GM23338 (cell line): ENCODE results near the gene FLNA.

Experiments
- CREB1 ChIP-seq: fragments of 250-450 bp; sonication (Bioruptor Pico); IDR thresholded peaks from 2 replicates; pipeline ENCODE4 v1.5.0; 2020; ENCODE audit warnings: low read depth, mild to moderate bottlenecking, moderate library complexity
- EZH2 ChIP-seq: fragments of 200-600 bp; sonication (generic); IDR thresholded peaks from one replicate; pipeline ENCODE4 v1.8.0; 2017; ENCODE audit warnings: antibody characterized with exemption, mild to moderate bottlenecking, low read depth; ENCODE audit not compliant: unreplicated experiment
- EZH2phosphoT487 ChIP-seq: fragments of 200-600 bp; sonication (generic); IDR thresholded peaks from one replicate; pipeline ENCODE4 v1.8.1; 2018; ENCODE audit warnings: antibody characterized with exemption; ENCODE audit not compliant: unreplicated experiment
- JUNB ChIP-seq: IDR thresholded peaks from one replicate; pipeline ENCODE4 v1.6.1; 2016; ENCODE audit warnings: antibody characterized with exemption; ENCODE audit not compliant: unreplicated experiment
- NANOG ChIP-seq: IDR thresholded peaks from 2 replicates; pipeline ENCODE4 v1.6.1; 2016; ENCODE audit warnings: antibody characterized with exemption, borderline replicate concordance
- POLR2AphosphoS5 ChIP-seq: IDR thresholded peaks from 2 replicates; pipeline ENCODE4 v1.6.1; 2016; ENCODE audit warnings: antibody characterized with exemption, low read depth
- ZNF114 ChIP-seq: fragments of 250-450 bp; sonication (Bioruptor Pico); IDR thresholded peaks from 2 replicates; pipeline ENCODE4 v1.5.0; 2020; ENCODE audit warnings: mild to moderate bottlenecking, moderate library complexity
- ZNF331 ChIP-seq: fragments of 250-450 bp; sonication (Bioruptor Pico); IDR thresholded peaks from 2 replicates; pipeline ENCODE4 v1.5.0; 2020; ENCODE audit warnings: low read depth, mild to moderate bottlenecking, moderate library complexity
- TF ChIP-seq, protein P1 (sequence below), 2 experiments: fragments of 200-600 bp in 1 of 2; sonication (generic) in 1 of 2; conservative IDR thresholded peaks; 2 replicates each; pipeline versions ENCODE4 v1.5.1 to v1.6.1; 2016 to 2017; ENCODE audit warnings: antibody characterized with exemption in 2 of 2, low read depth in 2 of 2, mild to moderate bottlenecking in 2 of 2, moderate library complexity in 1 of 2
- TF ChIP-seq, protein P2 (sequence below): IDR thresholded peaks from one replicate; pipeline ENCODE4 v1.6.1; 2018; ENCODE audit warnings: antibody characterized with exemption; ENCODE audit not compliant: unreplicated experiment
- TF ChIP-seq, protein P3 (sequence below): IDR thresholded peaks from 2 replicates; pipeline ENCODE4 v1.6.1; 2016; ENCODE audit warnings: antibody characterized with exemption

DNA sequence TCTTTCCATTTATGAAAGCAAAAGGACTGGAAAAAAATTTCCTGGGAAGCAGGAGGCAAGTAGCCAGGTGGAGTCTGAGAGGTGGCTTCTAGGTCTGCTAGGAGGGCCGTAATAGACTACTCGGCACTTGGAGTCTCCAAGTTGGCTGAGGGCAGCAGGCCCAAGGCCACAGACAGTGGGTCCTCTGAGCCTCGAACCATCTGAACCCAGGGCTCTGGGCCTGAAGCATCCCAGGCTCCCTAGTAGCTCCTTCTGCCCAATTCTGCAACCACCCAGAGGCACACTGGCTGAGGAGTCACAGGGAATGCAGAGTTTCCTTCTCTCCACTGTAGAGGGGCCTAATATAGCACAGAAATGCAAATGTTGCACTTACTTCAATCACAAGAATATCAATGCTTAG, 59.0 kb downstream of the FLNA start:
- TF ChIP-seq EZH2 = no peak
- TF ChIP-seq, protein P1, sequence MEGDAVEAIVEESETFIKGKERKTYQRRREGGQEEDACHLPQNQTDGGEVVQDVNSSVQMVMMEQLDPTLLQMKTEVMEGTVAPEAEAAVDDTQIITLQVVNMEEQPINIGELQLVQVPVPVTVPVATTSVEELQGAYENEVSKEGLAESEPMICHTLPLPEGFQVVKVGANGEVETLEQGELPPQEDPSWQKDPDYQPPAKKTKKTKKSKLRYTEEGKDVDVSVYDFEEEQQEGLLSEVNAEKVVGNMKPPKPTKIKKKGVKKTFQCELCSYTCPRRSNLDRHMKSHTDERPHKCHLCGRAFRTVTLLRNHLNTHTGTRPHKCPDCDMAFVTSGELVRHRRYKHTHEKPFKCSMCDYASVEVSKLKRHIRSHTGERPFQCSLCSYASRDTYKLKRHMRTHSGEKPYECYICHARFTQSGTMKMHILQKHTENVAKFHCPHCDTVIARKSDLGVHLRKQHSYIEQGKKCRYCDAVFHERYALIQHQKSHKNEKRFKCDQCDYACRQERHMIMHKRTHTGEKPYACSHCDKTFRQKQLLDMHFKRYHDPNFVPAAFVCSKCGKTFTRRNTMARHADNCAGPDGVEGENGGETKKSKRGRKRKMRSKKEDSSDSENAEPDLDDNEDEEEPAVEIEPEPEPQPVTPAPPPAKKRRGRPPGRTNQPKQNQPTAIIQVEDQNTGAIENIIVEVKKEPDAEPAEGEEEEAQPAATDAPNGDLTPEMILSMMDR (conservative IDR thresholded peaks at IDR 0.05; ENCODE audit: low read depth in 2 of 2) = no peak
- no peak for TF ChIP-seq POLR2AphosphoS5
- TF ChIP-seq, protein P2, sequence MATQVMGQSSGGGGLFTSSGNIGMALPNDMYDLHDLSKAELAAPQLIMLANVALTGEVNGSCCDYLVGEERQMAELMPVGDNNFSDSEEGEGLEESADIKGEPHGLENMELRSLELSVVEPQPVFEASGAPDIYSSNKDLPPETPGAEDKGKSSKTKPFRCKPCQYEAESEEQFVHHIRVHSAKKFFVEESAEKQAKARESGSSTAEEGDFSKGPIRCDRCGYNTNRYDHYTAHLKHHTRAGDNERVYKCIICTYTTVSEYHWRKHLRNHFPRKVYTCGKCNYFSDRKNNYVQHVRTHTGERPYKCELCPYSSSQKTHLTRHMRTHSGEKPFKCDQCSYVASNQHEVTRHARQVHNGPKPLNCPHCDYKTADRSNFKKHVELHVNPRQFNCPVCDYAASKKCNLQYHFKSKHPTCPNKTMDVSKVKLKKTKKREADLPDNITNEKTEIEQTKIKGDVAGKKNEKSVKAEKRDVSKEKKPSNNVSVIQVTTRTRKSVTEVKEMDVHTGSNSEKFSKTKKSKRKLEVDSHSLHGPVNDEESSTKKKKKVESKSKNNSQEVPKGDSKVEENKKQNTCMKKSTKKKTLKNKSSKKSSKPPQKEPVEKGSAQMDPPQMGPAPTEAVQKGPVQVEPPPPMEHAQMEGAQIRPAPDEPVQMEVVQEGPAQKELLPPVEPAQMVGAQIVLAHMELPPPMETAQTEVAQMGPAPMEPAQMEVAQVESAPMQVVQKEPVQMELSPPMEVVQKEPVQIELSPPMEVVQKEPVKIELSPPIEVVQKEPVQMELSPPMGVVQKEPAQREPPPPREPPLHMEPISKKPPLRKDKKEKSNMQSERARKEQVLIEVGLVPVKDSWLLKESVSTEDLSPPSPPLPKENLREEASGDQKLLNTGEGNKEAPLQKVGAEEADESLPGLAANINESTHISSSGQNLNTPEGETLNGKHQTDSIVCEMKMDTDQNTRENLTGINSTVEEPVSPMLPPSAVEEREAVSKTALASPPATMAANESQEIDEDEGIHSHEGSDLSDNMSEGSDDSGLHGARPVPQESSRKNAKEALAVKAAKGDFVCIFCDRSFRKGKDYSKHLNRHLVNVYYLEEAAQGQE = no peak
- no peak for TF ChIP-seq ZNF331
- TF ChIP-seq EZH2phosphoT487 = no peak
- no peak for TF ChIP-seq CREB1 (CRISPR knock-in tag)
- TF ChIP-seq JUNB = no peak
- no peak for TF ChIP-seq NANOG
- TF ChIP-seq ZNF114 (CRISPR knock-in tag) = no peak
- TF ChIP-seq, protein P3, sequence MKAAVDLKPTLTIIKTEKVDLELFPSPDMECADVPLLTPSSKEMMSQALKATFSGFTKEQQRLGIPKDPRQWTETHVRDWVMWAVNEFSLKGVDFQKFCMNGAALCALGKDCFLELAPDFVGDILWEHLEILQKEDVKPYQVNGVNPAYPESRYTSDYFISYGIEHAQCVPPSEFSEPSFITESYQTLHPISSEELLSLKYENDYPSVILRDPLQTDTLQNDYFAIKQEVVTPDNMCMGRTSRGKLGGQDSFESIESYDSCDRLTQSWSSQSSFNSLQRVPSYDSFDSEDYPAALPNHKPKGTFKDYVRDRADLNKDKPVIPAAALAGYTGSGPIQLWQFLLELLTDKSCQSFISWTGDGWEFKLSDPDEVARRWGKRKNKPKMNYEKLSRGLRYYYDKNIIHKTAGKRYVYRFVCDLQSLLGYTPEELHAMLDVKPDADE = no peak
